Naive thymus-derived CD8-positive, alpha-beta T cell (primary cell): ENCODE data around the gene TCF7L2. TPM values are rescaled to one million over a fixed set of nuclear protein-coding genes. Genes with fewer than 3 reads are reported as not detected.
A peak's percentile ranks its signal among the peaks of the same experiment; 100 is the strongest.

Experiments used
- ATAC-seq, 2 donors: fragments of 150-1000 bp; cut with Tn5 transposase in 1 of 2; sonication (Bioruptor Pico), chemical (Tn5 transposase) in 1 of 2; 1 replicate in 1 of 2; 2 replicates in 1 of 2; pipeline ENCODE4 v1.10.0; 2021; ENCODE audit warnings: mild to moderate bottlenecking in 2 of 2, moderate library complexity in 2 of 2
- POLR2A ChIA-PET: fragments of 350-600 bp; sonication (Branson Sonifier 250); formaldehyde crosslinking; loops from one replicate; lab custom pipeline; 2021; ENCODE audit warnings: antibody characterized with exemption; lab: Charles Lee
- DNase-seq, 10 donors: peaks; one replicate each; pipeline versions ENCODE4 v3.0.0 to v3.0.0-alpha.2; 2020 to 2022
- H3K27ac Mint-ChIP-seq, 10 donors: one replicate each; pipeline ENCODE4 v1.8.0; 2020 to 2022; ENCODE audit warnings: mild to moderate bottlenecking in 10 of 10, mixed read lengths in 10 of 10, moderate library complexity in 4 of 10, inconsistent platforms in 1 of 10
- H3K27me3 Mint-ChIP-seq, 5 donors: one replicate each; pipeline ENCODE4 v1.8.0; 2021 to 2022; ENCODE audit warnings: mixed read lengths in 5 of 5
- H3K36me3 Mint-ChIP-seq, 3 donors: one replicate each; pipeline ENCODE4 v1.8.0; 2020 to 2022; ENCODE audit warnings: mixed read lengths in 3 of 3, mild to moderate bottlenecking in 2 of 3, inconsistent platforms in 1 of 3
- H3K4me1 Mint-ChIP-seq, 4 donors: one replicate each; pipeline ENCODE4 v1.8.0; 2021 to 2022; ENCODE audit warnings: mixed read lengths in 4 of 4
- H3K4me3 Mint-ChIP-seq, 10 donors: one replicate each; pipeline ENCODE4 v1.8.0; 2020 to 2022; ENCODE audit warnings: mild to moderate bottlenecking in 10 of 10, mixed read lengths in 10 of 10, moderate library complexity in 6 of 10, inconsistent platforms in 1 of 10
- H3K9me3 Mint-ChIP-seq, 9 donors: one replicate each; pipeline ENCODE4 v1.8.0; 2020 to 2022; ENCODE audit warnings: mixed read lengths in 9 of 9, mild to moderate bottlenecking in 3 of 9, inconsistent platforms in 1 of 9, moderate library complexity in 1 of 9
- polyA plus RNA-seq, 3 donors: library from polyadenylated mRNA; unstranded; fragments of 300-500 nt; fragmentation: Illumina TruSeq; gene quantifications; one replicate each; pipeline ENCODE4 v1.2.3, GENCODE V29; 2021
- total RNA-seq, 8 experiments: library from RNA in 2 of 8; stranded (reverse) in 2 of 8; gene quantifications; one replicate each; pipeline ENCODE4 v1.2.3 and lab custom pipeline; 2021 to 2026

TCF7L2 gene
- total and polyA plus RNA-seq, 5 experiments from 2014 or later = 1.6 to 6.0 (median 4.1) TPM

DNA sequence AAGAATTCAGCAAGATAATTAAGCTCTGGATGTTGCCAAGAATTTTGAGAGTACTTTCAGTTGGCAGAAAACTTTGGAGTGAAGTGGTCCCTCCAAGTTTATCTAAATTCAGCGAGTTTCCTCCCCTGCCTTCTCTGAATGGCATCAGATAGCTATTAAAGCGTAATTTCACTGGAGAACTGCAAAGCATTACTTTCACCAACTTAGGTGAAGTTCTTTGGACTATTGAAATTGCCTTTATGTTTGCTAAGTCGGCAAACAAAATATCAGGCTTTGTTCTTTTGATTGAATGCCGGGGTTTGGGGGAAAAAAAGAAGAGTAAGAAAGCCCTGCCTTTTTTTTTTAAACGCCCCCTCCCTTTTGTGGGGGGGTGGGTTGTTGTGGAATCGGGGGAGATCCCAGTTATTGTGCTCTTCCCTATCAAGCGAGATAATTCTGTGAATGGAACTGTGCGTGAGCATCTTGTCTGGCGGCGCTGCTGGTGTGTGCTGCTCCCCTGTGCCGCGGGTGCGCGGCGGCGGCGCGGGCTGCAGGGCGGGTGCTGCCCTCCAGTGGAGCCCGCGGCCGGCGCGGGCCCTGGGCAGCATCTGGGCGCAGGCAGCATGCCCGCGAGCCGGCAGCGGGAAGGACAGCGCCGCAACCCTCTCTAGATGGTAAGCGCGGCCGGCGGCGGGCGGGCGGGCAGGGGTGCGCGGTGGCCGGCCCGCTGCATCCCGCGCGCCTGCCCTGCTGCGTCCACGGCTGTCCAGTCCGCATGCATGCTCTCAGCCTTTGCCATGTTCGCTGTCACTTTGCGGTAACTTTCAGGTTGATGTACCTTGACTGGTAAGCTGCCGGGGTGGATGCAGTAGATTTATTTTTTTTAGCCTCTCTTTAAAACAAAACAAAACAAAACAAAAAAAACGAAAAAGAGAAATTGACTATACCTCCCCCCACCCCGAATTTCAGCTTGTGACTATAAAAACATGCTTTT is 176.5 kb downstream of the TCF7L2 start:
- Mint-ChIP-seq H3K9me3 (no peaks in the 10 kb centered on the region), H3K36me3 (no peaks in the 10 kb centered on the region), H3K27me3 (peaks cover 13 to 54% (median 21%) of the 10 kb centered on the region in 5 donors), H3K4me1 (peaks cover 2 to 17% (median 7%) of the 10 kb centered on the region in 4 donors), H3K27ac (peak overlapping the region in 1 of 10 donors; percentile 45), H3K4me3 (peak overlapping the region; percentile 53 to 77 (median 68))
- ATAC-seq (peak; percentile 99 to 100), DNase-seq (peak; percentile 6 to 65 (median 46))
- POLR2A ChIA-PET = interaction anchor here (0.6 kb wide), 1 partner anchor 10 kb away, joined by 5 read pairs; no protein-coding TSS in a partner anchor

DNA sequence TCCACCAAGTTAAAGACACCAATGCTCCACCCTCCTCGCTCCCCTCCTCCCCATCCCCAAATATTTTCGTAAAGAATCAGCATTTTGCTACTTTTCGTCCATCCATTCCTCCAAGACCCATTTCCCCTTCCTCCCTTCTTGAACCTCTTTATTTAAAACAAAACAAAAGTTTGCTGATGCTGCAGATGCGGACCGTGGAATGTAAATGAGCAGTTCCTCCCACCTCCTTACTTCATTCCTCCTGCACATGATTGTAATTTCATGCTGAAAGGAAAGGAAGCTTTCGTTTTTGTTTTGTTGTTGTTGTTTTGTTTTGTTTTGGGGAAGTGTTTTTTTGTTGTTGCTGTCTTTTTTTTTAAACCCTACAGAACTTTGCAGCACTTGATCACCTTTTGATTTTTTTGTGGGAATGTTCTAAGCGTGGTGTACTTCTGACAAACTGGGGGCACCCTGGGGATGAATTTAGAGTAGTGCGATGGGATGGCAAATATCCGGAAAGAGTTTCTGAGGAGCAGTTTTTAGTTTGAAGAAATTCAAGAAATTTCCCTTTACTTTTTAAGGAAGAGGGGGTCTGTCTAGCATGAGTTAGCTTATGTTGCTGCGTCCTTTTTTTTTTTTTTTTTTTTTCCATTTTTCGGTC is 177.3 kb downstream of the TCF7L2 start:
- H3K9me3 Mint-ChIP-seq = no peaks in the 10 kb centered on the region
- ATAC-seq (no peak), DNase-seq (no peak)
- peaks cover 13 to 54% (median 21%) of the 10 kb centered on the region in 5 donors for H3K27me3 Mint-ChIP-seq
- peaks cover 2 to 17% (median 7%) of the 10 kb centered on the region in 4 donors for H3K4me1 Mint-ChIP-seq
- peak overlapping the region in 4 of 10 donors; percentile 16 to 49 (median 23) for H3K27ac Mint-ChIP-seq
- no peaks in the 10 kb centered on the region for H3K36me3 Mint-ChIP-seq
- POLR2A ChIA-PET = interaction anchor here (0.6 to 0.7 kb wide), 2 partner anchors 11 to 290 kb away, joined by 3 to 5 read pairs; no protein-coding TSS in a partner anchor
- peak overlapping the region in 2 of 10 donors; percentile 17 to 66 for H3K4me3 Mint-ChIP-seq

DNA sequence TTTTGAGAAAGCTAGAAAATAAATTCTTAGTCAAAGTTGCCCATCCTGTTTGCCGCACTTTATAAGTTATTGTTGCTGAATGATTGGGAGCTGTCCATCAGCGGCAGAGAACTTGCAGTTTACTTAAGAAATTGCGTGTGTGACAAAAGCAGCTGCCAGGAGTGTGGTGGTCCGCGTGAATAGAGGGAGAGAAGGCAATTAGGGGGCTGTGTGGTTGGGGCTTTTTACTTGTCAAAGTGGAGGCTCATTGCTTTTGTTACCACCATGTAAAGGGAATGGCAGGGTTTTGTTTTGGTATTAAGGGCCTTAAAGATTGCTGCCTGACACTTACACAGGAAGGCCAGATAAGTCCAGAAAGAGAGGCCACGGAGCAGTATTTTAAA is 177.8 kb downstream of the TCF7L2 start:
- DNase-seq (no peak), ATAC-seq (no peak)
- Mint-ChIP-seq H3K27me3 (peaks cover 13 to 52% (median 20%) of the 10 kb centered on the region in 5 donors), H3K9me3 (no peaks in the 10 kb centered on the region), H3K4me1 (peaks cover 2 to 17% (median 7%) of the 10 kb centered on the region in 4 donors), H3K27ac (no peak overlapping the region), H3K4me3 (no peak overlapping the region), H3K36me3 (no peaks in the 10 kb centered on the region)
- POLR2A ChIA-PET = interaction anchor here (0.7 kb wide), 1 partner anchor 290 kb away, joined by 3 read pairs; no protein-coding TSS in a partner anchor

DNA sequence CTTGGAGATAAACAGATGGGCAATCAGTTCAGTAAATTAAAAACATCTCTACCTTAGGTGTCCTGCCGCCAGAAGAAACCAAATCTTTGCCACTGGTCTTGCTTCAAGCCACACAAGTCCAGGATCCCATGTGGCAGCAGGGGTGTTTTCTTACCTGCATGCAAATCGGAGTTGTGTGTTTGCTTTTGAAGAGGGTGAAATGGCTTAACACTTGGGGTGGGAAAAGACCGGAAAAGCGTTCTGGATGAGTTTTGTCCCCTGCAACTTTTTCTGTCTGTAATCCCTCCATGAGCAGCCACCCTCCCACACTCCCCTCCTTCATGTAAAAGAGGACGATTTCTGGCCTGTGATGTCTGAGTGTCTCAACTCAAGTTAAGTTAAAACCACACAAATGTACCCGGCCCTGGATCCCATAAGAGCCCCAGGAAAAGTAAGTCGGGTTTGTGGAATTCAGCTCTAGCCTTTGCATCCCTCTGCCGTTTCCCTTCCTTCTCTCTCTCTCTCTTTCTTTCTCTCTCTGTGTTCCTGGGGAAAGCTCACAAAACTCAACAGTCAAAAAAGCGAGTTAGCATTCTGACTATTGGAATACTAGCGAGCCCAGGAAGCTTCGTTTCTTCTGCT is 178.5 kb downstream of the TCF7L2 start:
- DNase-seq = no peak
- no peak overlapping the region for H3K27ac Mint-ChIP-seq
- no peak for ATAC-seq
- H3K27me3 Mint-ChIP-seq = peaks cover 11 to 46% (median 15%) of the 10 kb centered on the region in 5 donors
- POLR2A ChIA-PET = interaction anchor here (0.7 kb wide), 1 partner anchor 291 kb away, joined by 3 read pairs; no protein-coding TSS in a partner anchor
- no peaks in the 10 kb centered on the region for H3K9me3 Mint-ChIP-seq
- peak overlapping the region in 1 of 10 donors; percentile 6 for H3K4me3 Mint-ChIP-seq
- peaks cover 2 to 17% (median 7%) of the 10 kb centered on the region in 4 donors for H3K4me1 Mint-ChIP-seq
- H3K36me3 Mint-ChIP-seq = no peaks in the 10 kb centered on the region

DNA sequence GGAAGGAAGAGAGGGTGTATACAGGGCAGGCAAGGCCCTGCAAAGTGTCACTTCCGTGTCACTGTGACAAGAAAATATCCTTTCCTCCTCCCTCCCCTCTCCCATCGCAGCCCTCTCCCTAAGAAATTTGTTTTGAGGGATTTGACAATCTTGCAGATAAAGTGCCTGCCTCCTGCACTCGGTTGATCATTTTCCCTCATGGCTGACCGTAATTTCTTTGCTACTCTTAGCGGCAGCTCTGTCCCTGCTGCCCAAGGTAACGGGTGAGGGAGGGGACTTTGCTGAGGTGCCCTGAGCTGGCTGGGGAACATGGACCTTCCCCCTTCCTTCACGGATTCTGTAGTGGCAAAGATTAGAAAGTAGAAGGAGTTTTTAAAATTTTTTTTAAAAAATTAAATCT is 179.1 kb downstream of the TCF7L2 start:
- peaks cover 8 to 40% (median 14%) of the 10 kb centered on the region in 5 donors for H3K27me3 Mint-ChIP-seq
- ATAC-seq = no peak
- H3K4me1 Mint-ChIP-seq = peaks cover 2 to 17% (median 7%) of the 10 kb centered on the region in 4 donors
- POLR2A ChIA-PET = no interaction called here
- no peaks in the 10 kb centered on the region for H3K36me3 Mint-ChIP-seq
- H3K27ac Mint-ChIP-seq = no peak overlapping the region
- DNase-seq = no peak
- H3K9me3 Mint-ChIP-seq = no peaks in the 10 kb centered on the region
- no peak overlapping the region for H3K4me3 Mint-ChIP-seq

DNA sequence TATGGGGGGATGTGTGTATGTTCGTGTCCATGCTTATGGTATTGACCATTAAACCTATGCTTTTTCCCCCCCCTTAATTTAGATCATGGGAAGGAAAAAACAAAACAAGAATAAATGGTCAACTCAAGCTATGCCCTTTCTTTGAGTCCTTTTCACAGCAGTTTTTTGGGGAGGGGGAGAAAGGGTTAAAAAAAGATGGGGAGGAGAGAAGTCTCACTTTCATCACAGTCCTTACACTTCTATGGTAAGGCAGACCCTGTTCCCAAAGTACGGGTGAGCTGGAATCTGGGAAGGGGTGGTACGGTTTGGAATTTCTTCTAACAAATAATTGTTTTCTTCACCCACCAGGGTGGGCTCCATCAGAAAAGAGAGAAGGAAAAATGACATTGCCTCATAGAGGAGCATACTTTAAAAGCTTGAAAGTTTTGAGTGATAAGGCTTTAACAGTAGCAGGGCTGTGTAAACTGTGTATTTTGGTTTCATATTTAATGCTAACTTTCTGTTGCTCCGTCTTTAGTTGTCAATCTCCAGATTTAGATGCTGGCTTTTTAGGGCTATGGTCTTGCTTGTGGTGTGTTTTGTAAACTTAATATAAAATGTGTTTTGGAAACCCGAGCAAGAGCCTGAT is 180.1 kb downstream of the TCF7L2 start:
- Mint-ChIP-seq H3K27me3 (peaks cover 4 to 30% (median 10%) of the 10 kb centered on the region in 5 donors), H3K27ac (no peak overlapping the region), H3K9me3 (no peaks in the 10 kb centered on the region), H3K36me3 (no peaks in the 10 kb centered on the region), H3K4me3 (no peak overlapping the region), H3K4me1 (peaks cover 2 to 17% (median 7%) of the 10 kb centered on the region in 4 donors)
- ATAC-seq (no peak), DNase-seq (no peak)
- POLR2A ChIA-PET = no interaction called here

DNA sequence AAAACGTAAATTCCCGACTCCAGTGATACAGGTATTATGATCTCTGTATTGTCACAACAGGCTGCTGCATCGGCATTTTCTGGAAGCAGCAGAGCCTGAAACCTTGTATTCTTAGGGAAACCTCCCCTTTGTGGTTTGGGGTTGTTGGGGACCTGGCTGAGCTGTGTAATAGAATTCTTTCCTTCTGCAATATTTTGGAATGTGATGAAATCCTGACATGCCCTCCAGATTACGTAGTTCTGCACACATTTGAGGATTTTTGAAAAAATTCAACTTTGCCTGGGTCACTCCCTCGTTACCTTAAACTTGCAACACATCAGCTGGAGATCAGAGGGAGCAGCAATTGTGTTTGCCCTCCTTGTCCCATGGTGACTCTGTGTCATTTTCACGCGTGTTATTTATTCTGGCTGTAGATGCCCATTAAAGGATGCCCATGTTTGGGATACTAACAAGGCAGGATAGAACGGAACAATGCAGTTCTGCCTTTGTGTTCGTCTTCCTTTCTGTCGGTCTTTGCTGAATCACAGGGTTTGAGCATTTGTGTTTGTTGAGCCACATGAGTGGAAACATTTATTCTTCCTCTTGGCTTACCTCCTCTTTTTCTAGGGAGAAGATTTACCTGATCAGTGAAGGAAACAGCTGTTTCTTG is 181.7 kb downstream of the TCF7L2 start:
- ATAC-seq = no peak
- Mint-ChIP-seq H3K4me3 (no peak overlapping the region), H3K27ac (no peak overlapping the region), H3K4me1 (peaks cover 0 to 6% (median under 1%) of the 10 kb centered on the region in 4 donors), H3K36me3 (no peaks in the 10 kb centered on the region), H3K27me3 (peaks cover 0 to 17% (median 10%) of the 10 kb centered on the region in 5 donors), H3K9me3 (no peaks in the 10 kb centered on the region)
- DNase-seq = no peak
- POLR2A ChIA-PET = no interaction called here

DNA sequence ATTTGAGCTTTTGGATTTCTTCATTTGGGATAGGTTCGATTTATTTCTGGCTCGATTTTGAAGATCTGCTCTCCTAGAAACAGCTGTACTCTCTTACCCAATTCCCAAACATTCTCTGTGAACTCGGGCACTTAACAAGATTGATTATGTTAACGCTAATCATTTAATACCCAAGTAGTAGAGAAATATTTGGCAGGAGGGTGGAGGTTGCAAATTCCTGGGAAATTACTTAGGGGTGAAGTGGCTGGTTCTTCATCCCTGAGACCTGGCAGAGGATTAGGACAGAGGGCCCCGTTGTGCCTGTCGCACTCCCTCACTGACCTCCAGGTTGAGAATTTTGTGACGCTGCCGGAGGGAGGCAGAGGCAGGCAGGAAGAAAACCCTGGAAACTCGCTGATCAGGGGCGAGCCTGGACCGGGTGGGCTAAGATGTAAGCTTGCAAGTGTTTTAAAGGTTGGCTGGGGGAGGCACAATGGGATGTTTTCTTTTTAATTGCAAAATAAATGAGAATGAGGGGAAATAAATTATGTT is 182.6 kb downstream of the TCF7L2 start:
- no peak overlapping the region for H3K27ac Mint-ChIP-seq
- POLR2A ChIA-PET = no interaction called here
- H3K4me3 Mint-ChIP-seq = no peak overlapping the region
- no peaks in the 10 kb centered on the region for H3K36me3 Mint-ChIP-seq
- peaks cover 0 to 12% (median 5%) of the 10 kb centered on the region in 5 donors for H3K27me3 Mint-ChIP-seq
- peaks cover 0 to 3% (median 0%) of the 10 kb centered on the region in 4 donors for H3K4me1 Mint-ChIP-seq
- no peak for DNase-seq
- H3K9me3 Mint-ChIP-seq = no peaks in the 10 kb centered on the region
- no peak for ATAC-seq

DNA sequence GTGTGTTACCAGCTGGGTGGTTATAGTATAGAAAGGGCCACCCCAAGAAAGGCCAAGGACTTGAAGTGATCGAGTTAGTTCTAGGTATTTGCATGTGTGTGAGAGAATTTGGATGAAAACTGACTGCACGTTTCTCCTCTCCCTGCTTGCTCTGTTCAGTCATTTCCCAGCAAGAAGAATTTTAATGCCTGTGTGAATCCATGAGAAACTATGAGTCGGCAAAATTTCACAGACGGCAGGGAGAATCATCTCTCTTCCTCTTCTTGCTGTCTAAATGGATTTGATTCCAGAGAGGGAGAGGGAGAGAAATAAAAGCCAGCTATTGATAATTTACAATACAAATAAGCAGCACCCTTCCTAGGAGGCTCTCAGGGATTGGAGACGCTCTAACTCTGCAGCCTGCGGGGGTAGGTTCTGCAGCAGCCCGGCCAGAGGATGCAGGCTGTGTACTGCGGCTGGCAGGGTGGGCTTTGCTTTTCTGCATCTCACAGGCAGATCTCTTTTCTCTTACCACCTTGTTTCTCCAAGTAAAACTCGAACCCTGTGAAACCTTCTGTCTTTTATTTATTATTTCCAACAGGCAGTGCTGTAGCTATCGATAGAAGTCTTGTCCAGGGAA is 183.6 kb downstream of the TCF7L2 start:
- Mint-ChIP-seq H3K4me1 (peaks cover 0 to 6% (median 0%) of the 10 kb centered on the region in 4 donors), H3K36me3 (no peaks in the 10 kb centered on the region), H3K9me3 (no peaks in the 10 kb centered on the region), H3K4me3 (no peak overlapping the region), H3K27me3 (peaks cover 0 to 7% (median 3%) of the 10 kb centered on the region in 5 donors), H3K27ac (no peak overlapping the region)
- DNase-seq (no peak), ATAC-seq (no peak)
- POLR2A ChIA-PET = no interaction called here

DNA sequence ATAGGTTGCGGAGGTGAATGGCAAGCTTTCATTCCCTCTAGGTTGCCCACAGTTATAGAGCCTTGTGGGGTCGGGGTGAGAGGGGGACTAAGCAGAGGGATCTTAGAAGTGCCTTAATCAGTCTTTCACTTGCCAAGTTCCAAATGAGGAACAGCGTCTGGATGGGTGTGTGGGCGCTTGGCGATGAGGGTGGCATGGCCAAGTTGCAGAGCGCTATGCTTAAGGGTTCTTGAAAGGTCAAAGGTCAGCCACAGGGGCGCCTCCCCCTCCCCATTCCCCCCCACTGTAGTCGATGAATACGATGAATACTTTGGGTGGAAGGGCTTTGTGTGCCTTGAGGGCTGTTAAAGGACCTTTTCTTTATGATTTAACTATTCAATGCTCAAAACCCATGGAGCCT is 185.0 kb downstream of the TCF7L2 start:
- no peak overlapping the region for H3K4me3 Mint-ChIP-seq
- H3K27ac Mint-ChIP-seq = no peak overlapping the region
- H3K4me1 Mint-ChIP-seq = peaks cover 0 to 8% (median under 1%) of the 10 kb centered on the region in 4 donors
- POLR2A ChIA-PET = no interaction called here
- no peaks in the 10 kb centered on the region for H3K9me3 Mint-ChIP-seq
- no peak for ATAC-seq
- no peak for DNase-seq
- no peaks in the 10 kb centered on the region for H3K27me3 Mint-ChIP-seq
- H3K36me3 Mint-ChIP-seq = no peaks in the 10 kb centered on the region
